ENCODE data around the gene RNF223.

The RNF223 gene

DNA sequence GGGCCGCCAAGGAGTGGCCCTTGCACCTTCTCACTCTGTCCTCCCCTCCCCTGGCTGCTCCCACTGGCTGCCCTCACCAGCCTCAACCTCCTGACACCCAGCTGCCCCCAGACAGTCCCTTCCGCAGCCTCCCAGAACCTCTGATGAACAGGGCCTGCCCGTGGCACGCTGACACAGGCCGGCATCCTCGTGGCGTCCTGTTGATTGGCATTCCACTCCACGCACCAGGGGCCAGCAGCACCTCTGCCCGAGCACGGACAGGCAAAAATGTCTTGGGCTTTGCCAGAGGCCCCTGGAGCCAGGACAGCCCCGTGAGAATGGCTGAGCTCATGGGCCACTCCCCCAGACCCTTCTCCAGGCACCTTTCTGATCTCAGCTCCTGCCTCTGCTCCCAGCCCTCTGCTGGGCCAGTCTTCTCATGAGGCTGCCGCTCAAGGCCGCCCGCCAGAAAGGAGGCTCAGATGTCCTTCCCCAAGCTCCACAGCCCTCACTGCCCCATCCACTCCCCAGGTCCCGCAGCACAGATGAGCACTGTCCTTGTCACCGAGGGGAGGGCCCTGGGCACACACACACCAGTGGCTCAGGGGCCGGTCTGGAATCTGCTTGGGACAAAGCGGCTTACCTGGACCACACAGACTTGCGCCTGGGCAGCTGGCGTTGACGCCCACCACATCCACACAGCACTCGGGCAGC, 15.8 kb upstream of the RNF223 start:
- in situ Hi-C loops (cut with MboI; ENCODE audit: low sequenced_read_pairs, unreplicated experiment), result no loop called here
- TF ChIP-seq, protein P1, sequence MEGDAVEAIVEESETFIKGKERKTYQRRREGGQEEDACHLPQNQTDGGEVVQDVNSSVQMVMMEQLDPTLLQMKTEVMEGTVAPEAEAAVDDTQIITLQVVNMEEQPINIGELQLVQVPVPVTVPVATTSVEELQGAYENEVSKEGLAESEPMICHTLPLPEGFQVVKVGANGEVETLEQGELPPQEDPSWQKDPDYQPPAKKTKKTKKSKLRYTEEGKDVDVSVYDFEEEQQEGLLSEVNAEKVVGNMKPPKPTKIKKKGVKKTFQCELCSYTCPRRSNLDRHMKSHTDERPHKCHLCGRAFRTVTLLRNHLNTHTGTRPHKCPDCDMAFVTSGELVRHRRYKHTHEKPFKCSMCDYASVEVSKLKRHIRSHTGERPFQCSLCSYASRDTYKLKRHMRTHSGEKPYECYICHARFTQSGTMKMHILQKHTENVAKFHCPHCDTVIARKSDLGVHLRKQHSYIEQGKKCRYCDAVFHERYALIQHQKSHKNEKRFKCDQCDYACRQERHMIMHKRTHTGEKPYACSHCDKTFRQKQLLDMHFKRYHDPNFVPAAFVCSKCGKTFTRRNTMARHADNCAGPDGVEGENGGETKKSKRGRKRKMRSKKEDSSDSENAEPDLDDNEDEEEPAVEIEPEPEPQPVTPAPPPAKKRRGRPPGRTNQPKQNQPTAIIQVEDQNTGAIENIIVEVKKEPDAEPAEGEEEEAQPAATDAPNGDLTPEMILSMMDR (IDR thresholded peaks at IDR 0.05; ENCODE audit: borderline replicate concordance, control extremely low read depth, extremely low read depth, insufficient read depth, missing control alignments), result no peak
- DNase-seq (ENCODE audit: low spot score), result no peak

DNA sequence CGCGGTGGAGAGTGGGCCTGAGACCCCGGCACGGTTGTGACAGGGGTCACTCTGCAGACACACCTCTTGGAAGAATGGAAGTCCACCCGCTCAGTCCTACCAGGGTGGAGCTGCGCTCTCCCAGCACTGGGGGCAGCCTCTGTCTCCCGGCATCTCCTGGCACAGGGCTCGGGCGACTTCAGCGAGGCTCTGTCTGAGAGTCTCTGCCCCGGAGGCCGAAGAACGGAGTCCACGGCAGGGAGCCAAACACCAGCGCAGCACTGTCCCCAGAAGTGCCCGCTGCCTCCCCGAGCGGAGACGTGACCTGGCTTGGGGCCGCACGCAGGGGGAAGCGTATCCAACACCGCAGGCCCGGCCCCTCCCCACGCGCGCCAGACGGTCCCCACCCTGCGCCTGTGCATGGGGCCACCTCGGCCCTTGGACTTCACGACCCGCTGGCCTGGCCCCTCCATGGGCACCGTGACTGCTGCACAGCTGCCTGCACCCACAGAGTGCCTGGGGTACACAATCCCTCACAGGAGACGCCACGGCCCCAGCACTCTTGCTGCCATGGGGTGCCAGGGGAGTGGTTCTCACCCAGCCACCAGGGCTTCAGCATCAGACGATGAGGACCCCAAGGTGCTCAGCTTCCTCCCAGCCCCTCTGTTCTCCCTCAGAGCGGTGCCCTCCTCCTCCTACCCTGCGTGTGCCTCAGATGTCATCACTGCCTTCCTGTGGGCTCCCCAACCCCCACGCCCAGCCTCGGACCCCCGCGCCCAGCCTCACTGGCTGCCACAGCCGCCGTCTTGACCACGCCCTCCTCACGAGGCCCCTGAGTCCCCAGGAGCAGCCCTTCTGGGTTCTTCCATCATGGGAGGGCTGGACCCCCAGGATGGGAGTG, 14.9 kb upstream of the RNF223 start:
- DNase-seq (ENCODE audit: low spot score), result no peak
- in situ Hi-C loops (cut with MboI; ENCODE audit: low sequenced_read_pairs, unreplicated experiment), result no loop called here
- TF ChIP-seq, protein P1 (IDR thresholded peaks at IDR 0.05; ENCODE audit: borderline replicate concordance, control extremely low read depth, extremely low read depth, insufficient read depth, missing control alignments), result no peak

DNA sequence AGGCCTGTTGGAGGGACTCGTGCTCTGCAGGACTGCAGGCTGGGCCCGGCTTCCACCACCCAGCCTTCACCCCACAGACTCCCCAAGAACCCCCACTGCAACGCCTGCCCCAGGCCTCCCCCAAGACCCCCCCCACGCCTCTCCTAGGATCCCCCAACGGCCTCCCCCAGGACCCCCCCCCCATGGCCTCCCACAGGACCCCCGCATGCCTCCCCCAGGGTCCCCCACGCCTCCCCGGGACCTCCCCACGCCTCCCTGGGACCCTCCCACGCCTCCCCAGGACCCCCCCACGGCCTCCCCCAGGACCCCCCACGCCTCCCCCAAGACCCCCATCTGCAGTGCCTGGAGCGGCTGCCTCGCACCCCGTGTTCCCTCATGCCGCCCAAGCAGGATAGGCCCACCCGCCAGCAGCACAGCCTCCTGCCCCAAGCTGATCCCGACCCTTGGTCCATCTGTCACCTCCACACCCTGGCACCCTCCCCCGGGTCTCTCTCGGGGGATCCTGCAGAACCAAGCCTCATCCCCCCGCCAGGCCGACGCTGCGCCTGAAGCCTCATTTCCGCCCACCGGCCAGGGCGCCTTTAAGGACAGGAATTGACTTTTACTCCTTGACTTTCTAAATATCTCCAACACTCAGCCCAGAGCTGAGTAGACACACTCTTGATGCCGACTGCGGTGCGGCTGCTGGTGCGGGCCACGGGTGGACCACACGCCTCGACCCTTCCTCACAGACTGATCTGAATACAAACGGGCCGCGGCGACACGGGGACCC, 14.1 kb upstream of the RNF223 start:
- in situ Hi-C loops (cut with MboI; ENCODE audit: low sequenced_read_pairs, unreplicated experiment), result no loop called here
- TF ChIP-seq, protein P1 (IDR thresholded peaks at IDR 0.05; ENCODE audit: borderline replicate concordance, control extremely low read depth, extremely low read depth, insufficient read depth, missing control alignments), result no peak

GRCh38 chr1:1087351-1088028, 13.4 kb upstream of the RNF223 start:
- DNase-seq (ENCODE audit: low spot score), result no peak
- in situ Hi-C loops (cut with MboI; ENCODE audit: low sequenced_read_pairs, unreplicated experiment), result no loop called here
- TF ChIP-seq, protein P1 (IDR thresholded peaks at IDR 0.05; ENCODE audit: borderline replicate concordance, control extremely low read depth, extremely low read depth, insufficient read depth, missing control alignments), result no peak

More for the DNA sequence above, 14.1 kb upstream of the RNF223 start:
- no peak for DNase-seq (ENCODE audit: low spot score)

DNA sequence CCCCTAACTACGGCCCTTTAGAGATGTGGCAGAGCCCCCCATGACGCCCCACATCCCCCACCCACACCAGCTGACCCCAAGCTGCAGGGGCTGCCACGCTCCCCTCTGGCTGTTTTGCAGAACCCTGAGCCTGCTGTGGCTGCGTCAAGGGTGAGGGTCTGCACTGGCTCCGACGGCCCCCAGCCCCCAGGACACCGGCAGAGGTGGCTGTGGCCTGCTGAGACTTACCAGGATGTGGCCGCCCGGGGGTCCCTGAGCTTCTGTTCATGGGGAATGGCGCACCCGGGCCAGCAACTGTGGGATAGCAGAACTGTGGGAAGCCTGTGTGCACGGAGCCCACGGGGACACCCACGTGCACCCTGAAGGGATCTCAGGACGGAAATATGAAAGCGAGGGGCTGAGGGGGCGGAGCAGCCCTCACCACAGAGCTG, 12.8 kb upstream of the RNF223 start:
- in situ Hi-C loops (cut with MboI; ENCODE audit: low sequenced_read_pairs, unreplicated experiment), result no loop called here
- no peak for DNase-seq (ENCODE audit: low spot score)
- TF ChIP-seq, protein P1 (IDR thresholded peaks at IDR 0.05; ENCODE audit: borderline replicate concordance, control extremely low read depth, extremely low read depth, insufficient read depth, missing control alignments), result no peak
